BE2C (cell line): Measurements from ENCODE around the gene RPN1.

Source experiments
- DNase-seq: peaks from one replicate; pipeline ENCODE4 v3.0.0-alpha.2; 2020
- H3K27me3 ChIP-seq: fragments of 250-450 bp; sonication (Bioruptor Pico); 2 replicates; pipeline ENCODE4 v1.5.1; 2020; ENCODE audit warnings: mild to moderate bottlenecking
- H3K36me3 ChIP-seq: fragments of 250-450 bp; sonication (Bioruptor Pico); 2 replicates; pipeline ENCODE4 v1.5.1; 2020; ENCODE audit warnings: mild to moderate bottlenecking
- H3K4me1 ChIP-seq: fragments of 250-450 bp; sonication (Bioruptor Pico); 2 replicates; pipeline ENCODE4 v1.5.1; 2020
- H3K4me3 ChIP-seq: 2 replicates; pipeline ENCODE4 v1.5.1; 2011; ENCODE audit warnings: low read depth, low read length
- H3K9me3 ChIP-seq: fragments of 250-450 bp; sonication (Bioruptor Pico); 2 replicates; pipeline ENCODE4 v1.5.1; 2020
- TF ChIP-seq, protein P1 (sequence below): IDR thresholded peaks from 2 replicates; pipeline ENCODE4 v1.5.1; 2012; ENCODE audit warnings: mild to moderate bottlenecking, low read depth, low read length

RPN1 gene

DNA sequence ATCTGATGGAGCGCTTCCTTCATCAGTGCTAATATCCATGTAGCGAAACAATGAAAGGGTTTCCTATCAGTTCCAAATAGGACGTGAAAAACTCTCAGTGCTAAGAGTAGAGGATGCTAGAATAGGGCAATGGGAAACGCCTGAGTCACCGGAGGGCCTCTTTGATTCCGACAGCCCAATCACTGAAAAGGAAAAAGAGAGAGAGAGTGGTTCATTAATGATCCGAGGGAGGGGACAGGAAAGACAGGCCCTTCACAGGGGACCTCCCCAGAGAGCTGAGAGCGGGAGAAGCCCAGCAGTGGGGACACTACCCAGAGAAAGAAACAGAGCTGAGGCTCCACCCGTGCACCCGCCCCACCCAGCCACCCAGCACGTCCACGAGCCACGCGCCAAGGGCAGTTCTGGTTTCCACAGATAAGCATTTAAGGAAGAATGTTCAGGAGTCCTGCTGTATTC lies 76.9 kb downstream of the RPN1 start:
- peaks cover 8% of the 10 kb centered on the region for H3K4me1 ChIP-seq
- no peaks in the 10 kb centered on the region for H3K27me3 ChIP-seq
- H3K9me3 ChIP-seq = no peaks in the 10 kb centered on the region
- peak; percentile 45 for DNase-seq
- peak overlapping the region; percentile 23; the same call in 1 of the 2 replicates for H3K4me3 ChIP-seq
- H3K36me3 ChIP-seq = no peaks in the 10 kb centered on the region
- TF ChIP-seq, protein P1, sequence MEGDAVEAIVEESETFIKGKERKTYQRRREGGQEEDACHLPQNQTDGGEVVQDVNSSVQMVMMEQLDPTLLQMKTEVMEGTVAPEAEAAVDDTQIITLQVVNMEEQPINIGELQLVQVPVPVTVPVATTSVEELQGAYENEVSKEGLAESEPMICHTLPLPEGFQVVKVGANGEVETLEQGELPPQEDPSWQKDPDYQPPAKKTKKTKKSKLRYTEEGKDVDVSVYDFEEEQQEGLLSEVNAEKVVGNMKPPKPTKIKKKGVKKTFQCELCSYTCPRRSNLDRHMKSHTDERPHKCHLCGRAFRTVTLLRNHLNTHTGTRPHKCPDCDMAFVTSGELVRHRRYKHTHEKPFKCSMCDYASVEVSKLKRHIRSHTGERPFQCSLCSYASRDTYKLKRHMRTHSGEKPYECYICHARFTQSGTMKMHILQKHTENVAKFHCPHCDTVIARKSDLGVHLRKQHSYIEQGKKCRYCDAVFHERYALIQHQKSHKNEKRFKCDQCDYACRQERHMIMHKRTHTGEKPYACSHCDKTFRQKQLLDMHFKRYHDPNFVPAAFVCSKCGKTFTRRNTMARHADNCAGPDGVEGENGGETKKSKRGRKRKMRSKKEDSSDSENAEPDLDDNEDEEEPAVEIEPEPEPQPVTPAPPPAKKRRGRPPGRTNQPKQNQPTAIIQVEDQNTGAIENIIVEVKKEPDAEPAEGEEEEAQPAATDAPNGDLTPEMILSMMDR = no peak

- H3K27me3 ChIP-seq = no peaks in the 10 kb centered on the region
- DNase-seq = no peak
- TF ChIP-seq, protein P1 = no peak
Observed at GRCh38 chr3:128573160-128573559, 77.5 kb downstream of the RPN1 start.

GRCh38 chr3:128572644-128573105 lies 77.9 kb downstream of the RPN1 start:
- no peaks in the 10 kb centered on the region for H3K9me3 ChIP-seq
- peaks cover 8% of the 10 kb centered on the region for H3K4me1 ChIP-seq
- peak; percentile 53 for DNase-seq
- H3K27me3 ChIP-seq = no peaks in the 10 kb centered on the region
- no peak overlapping the region for H3K4me3 ChIP-seq
- H3K36me3 ChIP-seq = no peaks in the 10 kb centered on the region
- TF ChIP-seq, protein P1 = peak; percentile 67

More at GRCh38 chr3:128573160-128573559, 77.5 kb downstream of the RPN1 start:
- Histone ChIP-seq H3K4me1 (peaks cover 8% of the 10 kb centered on the region), H3K4me3 (no peak overlapping the region), H3K36me3 (no peaks in the 10 kb centered on the region), H3K9me3 (no peaks in the 10 kb centered on the region)

GRCh38 chr3:128572013-128572412 lies 78.6 kb downstream of the RPN1 start:
- no peaks in the 10 kb centered on the region for H3K9me3 ChIP-seq
- peaks cover 8% of the 10 kb centered on the region for H3K4me1 ChIP-seq
- no peaks in the 10 kb centered on the region for H3K27me3 ChIP-seq
- TF ChIP-seq, protein P1 = no peak
- H3K4me3 ChIP-seq = no peak overlapping the region
- H3K36me3 ChIP-seq = no peaks in the 10 kb centered on the region
- DNase-seq = no peak
